GM18858 (cell line): Measurements from ENCODE around the gene TSPAN9.

ENCODE experiments used
- ATAC-seq: cut with Tn5 transposase; IDR thresholded peaks from one replicate; pipeline ENCODE4 v1.9.1; 2021; ENCODE audit not compliant: unreplicated experiment

Gene TSPAN9

GRCh38 chr12:3076730-3077571 is at the start of gene TSPAN9:
TSS of gene TSPAN9 (plus strand) at chr12:3077379. CDS start at chr12:3201194, 123,815 bp downstream.
- ATAC-seq = no peak

- ATAC-seq = no peak
Measured at GRCh38 chr12:3028108-3028507, 49.1 kb upstream of the TSPAN9 start.

GRCh38 chr12:3030821-3031429 is 46.3 kb upstream of the TSPAN9 start:
- no peak for ATAC-seq

- ATAC-seq = no peak
Measured at GRCh38 chr12:3032161-3032560, 45.0 kb upstream of the TSPAN9 start.

GRCh38 chr12:3032770-3033538 is 44.2 kb upstream of the TSPAN9 start:
- no peak for ATAC-seq

- no peak for ATAC-seq
Measured at GRCh38 chr12:3033539-3033867, 43.7 kb upstream of the TSPAN9 start.

- ATAC-seq = no peak
Measured at GRCh38 chr12:3034067-3034750, 43.0 kb upstream of the TSPAN9 start.

GRCh38 chr12:3035171-3035570 is 42.0 kb upstream of the TSPAN9 start:
- ATAC-seq = no peak

GRCh38 chr12:3035815-3036702 is 41.1 kb upstream of the TSPAN9 start:
- no peak for ATAC-seq

- ATAC-seq = no peak
Measured at GRCh38 chr12:3036901-3037600, 40.1 kb upstream of the TSPAN9 start.

- ATAC-seq = no peak
Measured at GRCh38 chr12:3038166-3038565, 39.0 kb upstream of the TSPAN9 start.

- ATAC-seq = no peak
Measured at GRCh38 chr12:3038926-3039510, 38.2 kb upstream of the TSPAN9 start.

GRCh38 chr12:3040026-3040656 is 37.0 kb upstream of the TSPAN9 start:
- no peak for ATAC-seq

- ATAC-seq = no peak
Measured at GRCh38 chr12:3040663-3041544, 36.3 kb upstream of the TSPAN9 start.

- ATAC-seq = no peak
Measured at GRCh38 chr12:3041558-3042164, 35.5 kb upstream of the TSPAN9 start.

GRCh38 chr12:3042394-3042793 is 34.8 kb upstream of the TSPAN9 start:
- ATAC-seq = no peak

GRCh38 chr12:3042826-3043225 is 34.4 kb upstream of the TSPAN9 start:
- ATAC-seq = no peak
